SK-N-SH (cell line): ENCODE results near the gene CFI. TPM values are rescaled to one million over a fixed set of nuclear protein-coding genes. Genes with fewer than 3 reads are reported as not detected.

Experiments used
- CTCF ChIA-PET: fragments of 300-600, 350-600 bp; formaldehyde crosslinking; extraction: SDS; loops from one replicate; lab custom pipeline; 2021; lab: Yijun Ruan, JAX
- POLR2A ChIA-PET: fragments of 350-600 bp; sonication (Branson Sonifier 250); formaldehyde crosslinking; extraction: SDS; loops from one replicate; lab custom pipeline; 2020; ENCODE audit warnings: antibody characterized with exemption, inconsistent platforms; lab: Yijun Ruan, JAX
- DNase-seq: peaks from one replicate; pipeline ENCODE4 v3.0.0; 2012
- H2AFZ ChIP-seq: fragments of 200-600 bp; sonication (generic); 2 replicates; pipeline ENCODE4 v1.8.1; 2016; ENCODE audit warnings: antibody characterized with exemption, mild to moderate bottlenecking, low read depth
- H3F3A ChIP-seq: fragments of 200-600 bp; sonication (generic); replicated peaks from 2 replicates; pipeline ENCODE3; 2016; ENCODE audit warnings: antibody characterized with exemption, mild to moderate bottlenecking; ENCODE audit not compliant: insufficient read depth
- H3K27ac ChIP-seq, 2 experiments: fragments of 200-500 bp in 1 of 2; fragments of 200-600 bp in 1 of 2; sonication (Bioruptor generic) in 1 of 2; sonication (generic), shearing (Covaris generic) in 1 of 2; 2 replicates each; pipeline versions ENCODE4 v1.5.1 to v1.6.1; 2014 to 2016; ENCODE audit warnings: low read depth in 2 of 2, inconsistent platforms in 1 of 2, low read length in 1 of 2, mild to moderate bottlenecking in 1 of 2, mixed read lengths in 1 of 2
- H3K27me3 ChIP-seq: fragments of 200-600 bp; sonication (generic), shearing (Covaris generic); 2 replicates; pipeline ENCODE4 v1.6.1; 2016; ENCODE audit warnings: mixed run types; ENCODE audit not compliant: insufficient read depth
- H3K36me3 ChIP-seq, 2 experiments: fragments of 200-500 bp in 1 of 2; fragments of 200-600 bp in 1 of 2; sonication (Bioruptor generic) in 1 of 2; sonication (generic) in 1 of 2; replicated peaks in 1 of 2; 2 replicates each; pipeline versions ENCODE3 to v1.5.1; 2014 to 2016; ENCODE audit warnings: low read length in 1 of 2, mild to moderate bottlenecking in 1 of 2; ENCODE audit not compliant: insufficient read depth in 2 of 2, control insufficient read depth in 1 of 2
- H3K4me1 ChIP-seq, 2 experiments: fragments of 200-500 bp in 1 of 2; fragments of 200-600 bp in 1 of 2; sonication (Bioruptor generic) in 1 of 2; sonication (generic), shearing (Covaris generic) in 1 of 2; 2 replicates each; pipeline versions ENCODE4 v1.5.1 to v1.6.1; 2014 to 2016; ENCODE audit warnings: low read depth in 1 of 2, low read length in 1 of 2, mixed run types in 1 of 2; ENCODE audit not compliant: insufficient read depth in 2 of 2, control insufficient read depth in 1 of 2
- H3K4me2 ChIP-seq: fragments of 200-600 bp; sonication (generic), shearing (Covaris generic); 2 replicates; pipeline ENCODE4 v1.6.1; 2017; ENCODE audit warnings: mixed run types
- H3K4me3 ChIP-seq, 2 experiments: fragments of 200-500 bp in 1 of 2; fragments of 200-600 bp in 1 of 2; sonication (Bioruptor generic) in 1 of 2; sonication (generic), shearing (Covaris generic) in 1 of 2; 2 replicates each; pipeline versions ENCODE4 v1.5.1 to v1.8.1; 2014 to 2016; ENCODE audit warnings: low read depth in 2 of 2, inconsistent platforms in 1 of 2, low read length in 1 of 2, mild to moderate bottlenecking in 1 of 2, mixed read lengths in 1 of 2, moderate library complexity in 1 of 2
- H3K79me2 ChIP-seq: fragments of 200-600 bp; sonication (generic); 2 replicates; pipeline ENCODE4 v1.8.1; 2017; ENCODE audit warnings: mild to moderate bottlenecking; ENCODE audit not compliant: insufficient read depth
- H3K9ac ChIP-seq: fragments of 200-600 bp; sonication (generic); 2 replicates; pipeline ENCODE4 v1.6.1; 2017; ENCODE audit warnings: mixed run types
- H3K9me2 ChIP-seq: fragments of 200-600 bp; sonication (generic); 2 replicates; pipeline ENCODE4 v1.6.1; 2017; ENCODE audit warnings: mixed run types
- H3K9me3 ChIP-seq: fragments of 200-600 bp; sonication (generic); 2 replicates; pipeline ENCODE4 v1.6.1; 2017; ENCODE audit warnings: mixed run types, mild to moderate bottlenecking, moderate library complexity
- H4K20me1 ChIP-seq: fragments of 200-600 bp; sonication (generic); 2 replicates; pipeline ENCODE4 v1.6.1; 2017; ENCODE audit warnings: mild to moderate bottlenecking, mixed run types; ENCODE audit not compliant: insufficient read depth
- CHD2 ChIP-seq: fragments of 150-350 bp; IDR thresholded peaks from 2 replicates; pipeline ENCODE4 v1.6.1; 2018; ENCODE audit warnings: low read length; ENCODE audit not compliant: partially characterized antibody
- GATA2 ChIP-seq: sonication (generic); formaldehyde crosslinking; IDR thresholded peaks from 2 replicates; pipeline ENCODE4 v1.5.0; 2020; ENCODE audit warnings: mild to moderate bottlenecking, missing genetic modification reagents
- MAX ChIP-seq: IDR thresholded peaks from 2 replicates; pipeline ENCODE4 v1.4.0; 2012; ENCODE audit warnings: low read depth
- MXI1 ChIP-seq: IDR thresholded peaks from 2 replicates; pipeline ENCODE4 v1.6.1; 2012; ENCODE audit warnings: mild to moderate bottlenecking, low read depth, low read length, improper control_type of control experiment
- RAD21 ChIP-seq: IDR thresholded peaks from 2 replicates; pipeline ENCODE4 v1.6.1; 2012; ENCODE audit warnings: mild to moderate bottlenecking, low read length
- RCOR1 ChIP-seq: fragments of 150-350 bp; IDR thresholded peaks from 2 replicates; pipeline ENCODE4 v1.6.1; 2017; ENCODE audit warnings: antibody characterized with exemption, low read length
- RFX5 ChIP-seq: IDR thresholded peaks from 2 replicates; pipeline ENCODE4 v1.6.1; 2012; ENCODE audit warnings: mild to moderate bottlenecking, improper control_type of control experiment, low read length
- TCF12 ChIP-seq: IDR thresholded peaks from 2 replicates; pipeline ENCODE4 v1.4.0; 2012
- WGBS: methylation state at CpG from one replicate; pipeline ENCODE4 v1.1.6; 2017; ENCODE audit warnings: low lambda C conversion rate; 5-methylcytosine and 5-hydroxymethylcytosine counted together
- polyA plus RNA-seq, 3 experiments: library from polyadenylated mRNA; depleted of rRNA; stranded (reverse); fragments of >200 nt; gene quantifications; 2 replicates each; pipeline ENCODE4 v1.2.3, GENCODE V29; 2012
- TF ChIP-seq, protein P1 (sequence below): IDR thresholded peaks from 2 replicates; pipeline ENCODE4 v1.4.0; 2012; ENCODE audit warnings: low read depth, borderline replicate concordance
- TF ChIP-seq, protein P2 (sequence below): IDR thresholded peaks from 2 replicates; pipeline ENCODE4 v1.4.0; 2012; ENCODE audit warnings: low read depth, borderline replicate concordance

The CFI gene
- polyA plus RNA-seq, 1 of the 3 experiments (the other 2 are of a cell fraction), result 19.6 TPM

DNA sequence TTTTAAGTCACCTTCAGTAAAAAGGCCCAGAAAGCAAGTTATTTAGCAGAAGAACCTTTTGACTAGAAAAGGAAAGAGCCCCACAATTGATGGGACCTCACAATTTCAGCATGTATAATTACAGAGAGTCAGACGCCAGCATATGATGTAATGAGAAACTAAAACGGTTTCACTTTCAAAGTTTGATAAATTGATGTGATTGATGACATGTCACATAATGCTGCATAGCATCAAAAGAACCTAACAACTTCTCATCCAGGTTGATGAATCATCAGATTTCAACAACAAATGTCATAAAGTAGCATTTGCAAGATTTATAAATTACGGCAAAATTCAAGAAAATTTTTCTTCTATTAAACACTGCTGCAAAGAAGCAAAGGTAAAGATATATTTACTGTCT, 9.9 kb upstream of the CFI start:
- no peak for DNase-seq
- POLR2A ChIA-PET, result no interaction called here
- no peak overlapping the region for H2AFZ ChIP-seq

GRCh38 chr4:109810552-109811387, 9.0 kb upstream of the CFI start:
- peaks cover 0 to 3% of the 10 kb centered on the region in 2 experiments; a peak in 2 of 4 replicates for H3K4me1 ChIP-seq

More for the DNA sequence above, 9.9 kb upstream of the CFI start:
- no peak for TF ChIP-seq CHD2
- TF ChIP-seq MXI1, result no peak
- no peak for TF ChIP-seq RCOR1
- TF ChIP-seq, protein P1, sequence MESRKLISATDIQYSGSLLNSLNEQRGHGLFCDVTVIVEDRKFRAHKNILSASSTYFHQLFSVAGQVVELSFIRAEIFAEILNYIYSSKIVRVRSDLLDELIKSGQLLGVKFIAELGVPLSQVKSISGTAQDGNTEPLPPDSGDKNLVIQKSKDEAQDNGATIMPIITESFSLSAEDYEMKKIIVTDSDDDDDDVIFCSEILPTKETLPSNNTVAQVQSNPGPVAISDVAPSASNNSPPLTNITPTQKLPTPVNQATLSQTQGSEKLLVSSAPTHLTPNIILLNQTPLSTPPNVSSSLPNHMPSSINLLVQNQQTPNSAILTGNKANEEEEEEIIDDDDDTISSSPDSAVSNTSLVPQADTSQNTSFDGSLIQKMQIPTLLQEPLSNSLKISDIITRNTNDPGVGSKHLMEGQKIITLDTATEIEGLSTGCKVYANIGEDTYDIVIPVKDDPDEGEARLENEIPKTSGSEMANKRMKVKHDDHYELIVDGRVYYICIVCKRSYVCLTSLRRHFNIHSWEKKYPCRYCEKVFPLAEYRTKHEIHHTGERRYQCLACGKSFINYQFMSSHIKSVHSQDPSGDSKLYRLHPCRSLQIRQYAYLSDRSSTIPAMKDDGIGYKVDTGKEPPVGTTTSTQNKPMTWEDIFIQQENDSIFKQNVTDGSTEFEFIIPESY, result no peak
- TF ChIP-seq RFX5, result no peak
- TF ChIP-seq, protein P2, sequence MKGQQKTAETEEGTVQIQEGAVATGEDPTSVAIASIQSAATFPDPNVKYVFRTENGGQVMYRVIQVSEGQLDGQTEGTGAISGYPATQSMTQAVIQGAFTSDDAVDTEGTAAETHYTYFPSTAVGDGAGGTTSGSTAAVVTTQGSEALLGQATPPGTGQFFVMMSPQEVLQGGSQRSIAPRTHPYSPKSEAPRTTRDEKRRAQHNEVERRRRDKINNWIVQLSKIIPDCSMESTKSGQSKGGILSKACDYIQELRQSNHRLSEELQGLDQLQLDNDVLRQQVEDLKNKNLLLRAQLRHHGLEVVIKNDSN, result no peak
- TF ChIP-seq GATA2, result no peak
- TF ChIP-seq RAD21, result no peak
- no peak for TF ChIP-seq MAX
- no peak for TF ChIP-seq TCF12
- Histone ChIP-seq H3K4me2 (no peak overlapping the region), H3K36me3 (no peaks in the 10 kb centered on the region), H3K27me3 (no peaks in the 10 kb centered on the region), H3K9me2 (no peaks in the 10 kb centered on the region), H3K79me2 (peaks cover 13% of the 10 kb centered on the region), H3K9ac (no peak overlapping the region), H4K20me1 (no peaks in the 10 kb centered on the region), H3F3A (no peaks in the 10 kb centered on the region), H3K9me3 (no peaks in the 10 kb centered on the region), H3K4me3 (no peak overlapping the region), H3K4me1 (peaks cover 0 to 5% of the 10 kb centered on the region in 2 experiments; a peak in 3 of 4 replicates), H3K27ac (no peak overlapping the region)
- CTCF ChIA-PET, result interaction anchor here (0.7 kb wide), 1 partner anchor 109 kb away, joined by 3 read pairs; no protein-coding TSS in a partner anchor
- 52% methylated on average over 3 of the region's 3 CpGs for whole genome bisulfite sequencing

More at GRCh38 chr4:109810552-109811387, 9.0 kb upstream of the CFI start:
- H2AFZ ChIP-seq, result no peak overlapping the region
- CTCF ChIA-PET, result interaction anchor here (1.6 kb wide), 1 partner anchor 107 kb away, joined by 3 read pairs; the partner anchor contains the start of gene CASP6
- no peaks in the 10 kb centered on the region for H4K20me1 ChIP-seq
- H3K9ac ChIP-seq, result no peak overlapping the region
- H3K9me3 ChIP-seq, result no peaks in the 10 kb centered on the region
- H3K27me3 ChIP-seq, result no peaks in the 10 kb centered on the region
- no peaks in the 10 kb centered on the region for H3K9me2 ChIP-seq
- H3K79me2 ChIP-seq, result peaks cover 3% of the 10 kb centered on the region
- no peak overlapping the region for H3K4me3 ChIP-seq
- TF ChIP-seq MAX, result no peak
- H3K36me3 ChIP-seq, result no peaks in the 10 kb centered on the region
- POLR2A ChIA-PET, result no interaction called here
- no peaks in the 10 kb centered on the region for H3F3A ChIP-seq
- 58% methylated on average over 11 of the region's 11 CpGs for WGBS
- no peak overlapping the region for H3K4me2 ChIP-seq
- no peak overlapping the region for H3K27ac ChIP-seq
- DNase-seq, result no peak
